AG04450 (cell line): Measurements from ENCODE around the gene CHCHD6. TPM values are rescaled to one million over a fixed set of nuclear protein-coding genes. Genes with fewer than 3 reads are reported as not detected.

Experiments used
- CTCF ChIA-PET: fragments of 300-600, 350-600 bp; formaldehyde crosslinking; extraction: SDS; loops from one replicate; lab custom pipeline; 2022; ENCODE audit warnings: antibody characterized with exemption, inconsistent platforms; lab: Charles Lee
- POLR2A ChIA-PET: fragments of 350-600 bp; formaldehyde crosslinking; extraction: SDS; loops from one replicate; lab custom pipeline; 2021; ENCODE audit warnings: antibody characterized with exemption, inconsistent platforms; lab: Yijun Ruan, JAX
- DNase-seq: peaks from one replicate; pipeline ENCODE4 v3.0.0-alpha.2; 2011; ENCODE audit warnings: low read depth, low spot score
- H3K27ac ChIP-seq: one replicate; pipeline ENCODE4 v1.5.1; 2012; ENCODE audit warnings: low read depth, low read length, control low read depth
- H3K27me3 ChIP-seq: one replicate; pipeline ENCODE4 v1.6.0; 2012; ENCODE audit warnings: low read length; ENCODE audit not compliant: control insufficient read depth, insufficient read depth
- H3K4me3 ChIP-seq: 2 replicates; pipeline ENCODE4 v1.5.1; 2011; ENCODE audit warnings: mild to moderate bottlenecking, low read depth, low read length, control low read depth
- H3K9me3 ChIP-seq: 2 replicates; pipeline ENCODE4 v1.5.1; 2012; ENCODE audit warnings: low read length; ENCODE audit not compliant: control insufficient read depth, insufficient read depth
- polyA plus RNA-seq: library from polyadenylated mRNA; depleted of rRNA; stranded (reverse); fragments of >200 nt; gene quantifications from 2 replicates; pipeline ENCODE4 v1.2.3, GENCODE V29; 2011
- TF ChIP-seq, protein P1 (sequence below): IDR thresholded peaks from 2 replicates; pipeline ENCODE4 v1.5.1; 2011; ENCODE audit warnings: low read depth, low read length, control low read depth, inconsistent platforms

Gene CHCHD6
- polyA plus RNA-seq, 1 experiment = 14.0 TPM

DNA sequence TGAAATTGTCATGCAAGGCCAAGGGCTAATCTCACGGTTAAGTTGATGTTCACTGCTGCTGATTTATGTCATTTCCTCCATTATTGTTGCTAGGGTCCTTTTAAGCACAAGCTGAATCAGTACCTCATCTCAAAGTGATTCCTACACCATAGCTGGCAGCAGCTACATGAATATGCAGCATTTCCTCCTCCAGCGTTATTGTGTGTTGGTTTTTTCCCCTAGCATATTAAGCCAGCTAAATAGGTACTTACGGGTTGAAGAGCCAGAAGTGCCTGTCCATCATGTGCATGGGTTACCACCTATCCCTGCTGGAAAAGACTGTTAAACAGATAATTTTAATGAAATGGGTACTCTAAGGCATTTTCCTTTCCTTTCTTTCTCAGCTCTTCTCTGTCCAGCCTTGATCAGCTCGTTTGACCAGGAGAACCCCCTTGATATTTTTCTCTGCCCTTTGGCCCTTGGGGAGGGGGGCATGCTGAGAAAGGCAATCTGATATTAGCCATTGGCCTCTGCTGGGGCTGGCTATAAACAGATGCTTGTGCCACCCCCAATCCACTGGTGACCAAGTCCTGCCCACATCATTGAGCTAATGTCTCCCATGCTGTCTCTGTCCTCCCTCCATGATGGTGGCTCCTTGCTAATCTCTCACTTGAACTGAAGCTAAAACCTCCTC is 163.3 kb downstream of the CHCHD6 start:
- H3K27me3 ChIP-seq = no peaks in the 10 kb centered on the region
- no peaks in the 10 kb centered on the region for H3K9me3 ChIP-seq
- no peak overlapping the region for H3K4me3 ChIP-seq
- ChIA-PET CTCF (no interaction called here), POLR2A (no interaction called here)
- TF ChIP-seq, protein P1, sequence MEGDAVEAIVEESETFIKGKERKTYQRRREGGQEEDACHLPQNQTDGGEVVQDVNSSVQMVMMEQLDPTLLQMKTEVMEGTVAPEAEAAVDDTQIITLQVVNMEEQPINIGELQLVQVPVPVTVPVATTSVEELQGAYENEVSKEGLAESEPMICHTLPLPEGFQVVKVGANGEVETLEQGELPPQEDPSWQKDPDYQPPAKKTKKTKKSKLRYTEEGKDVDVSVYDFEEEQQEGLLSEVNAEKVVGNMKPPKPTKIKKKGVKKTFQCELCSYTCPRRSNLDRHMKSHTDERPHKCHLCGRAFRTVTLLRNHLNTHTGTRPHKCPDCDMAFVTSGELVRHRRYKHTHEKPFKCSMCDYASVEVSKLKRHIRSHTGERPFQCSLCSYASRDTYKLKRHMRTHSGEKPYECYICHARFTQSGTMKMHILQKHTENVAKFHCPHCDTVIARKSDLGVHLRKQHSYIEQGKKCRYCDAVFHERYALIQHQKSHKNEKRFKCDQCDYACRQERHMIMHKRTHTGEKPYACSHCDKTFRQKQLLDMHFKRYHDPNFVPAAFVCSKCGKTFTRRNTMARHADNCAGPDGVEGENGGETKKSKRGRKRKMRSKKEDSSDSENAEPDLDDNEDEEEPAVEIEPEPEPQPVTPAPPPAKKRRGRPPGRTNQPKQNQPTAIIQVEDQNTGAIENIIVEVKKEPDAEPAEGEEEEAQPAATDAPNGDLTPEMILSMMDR = no peak
- H3K27ac ChIP-seq = no peak overlapping the region
- no peak for DNase-seq

- no peak overlapping the region for H3K27ac ChIP-seq
- DNase-seq = no peak
- H3K4me3 ChIP-seq = no peak overlapping the region
- POLR2A ChIA-PET = no interaction called here
- no peaks in the 10 kb centered on the region for H3K27me3 ChIP-seq
- TF ChIP-seq, protein P1 = no peak
- CTCF ChIA-PET = no interaction called here
- H3K9me3 ChIP-seq = no peaks in the 10 kb centered on the region
These were observed 163.8 kb downstream of the CHCHD6 start for GRCh38 chr3:126867863-126868200.

DNA sequence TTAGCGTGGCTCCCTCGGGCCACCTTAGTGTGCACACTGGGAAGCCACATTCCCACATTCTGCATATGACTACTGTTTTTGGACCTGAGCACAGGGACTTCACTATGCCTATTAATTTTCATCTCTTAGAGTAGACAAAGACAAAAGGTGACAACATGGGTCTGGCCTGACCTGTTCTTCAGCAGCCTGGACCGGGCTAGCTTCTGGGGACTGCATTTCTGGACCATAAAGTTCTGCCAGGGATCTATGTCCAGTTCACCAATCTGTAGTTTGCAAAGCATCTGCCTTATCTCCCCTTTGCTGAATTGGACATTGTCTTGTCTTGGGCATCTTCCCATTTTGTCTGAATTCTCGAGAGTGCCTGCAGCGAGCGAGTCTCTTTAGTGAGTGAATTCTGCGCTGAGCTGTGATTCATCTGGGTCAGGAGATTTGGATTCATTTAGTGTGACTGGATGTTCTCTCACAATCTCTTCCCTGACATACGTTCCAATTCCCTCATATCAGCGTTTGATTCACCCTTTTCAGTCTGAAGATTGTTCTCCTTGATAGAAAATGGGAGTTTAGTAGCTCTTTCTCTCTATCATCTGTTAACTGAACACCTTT is 166.7 kb downstream of the CHCHD6 start:
- ChIA-PET CTCF (no interaction called here), POLR2A (no interaction called here)
- Histone ChIP-seq H3K27ac (no peak overlapping the region), H3K27me3 (no peaks in the 10 kb centered on the region), H3K9me3 (no peaks in the 10 kb centered on the region), H3K4me3 (no peak overlapping the region)
- TF ChIP-seq, protein P1 = no peak
- no peak for DNase-seq

DNA sequence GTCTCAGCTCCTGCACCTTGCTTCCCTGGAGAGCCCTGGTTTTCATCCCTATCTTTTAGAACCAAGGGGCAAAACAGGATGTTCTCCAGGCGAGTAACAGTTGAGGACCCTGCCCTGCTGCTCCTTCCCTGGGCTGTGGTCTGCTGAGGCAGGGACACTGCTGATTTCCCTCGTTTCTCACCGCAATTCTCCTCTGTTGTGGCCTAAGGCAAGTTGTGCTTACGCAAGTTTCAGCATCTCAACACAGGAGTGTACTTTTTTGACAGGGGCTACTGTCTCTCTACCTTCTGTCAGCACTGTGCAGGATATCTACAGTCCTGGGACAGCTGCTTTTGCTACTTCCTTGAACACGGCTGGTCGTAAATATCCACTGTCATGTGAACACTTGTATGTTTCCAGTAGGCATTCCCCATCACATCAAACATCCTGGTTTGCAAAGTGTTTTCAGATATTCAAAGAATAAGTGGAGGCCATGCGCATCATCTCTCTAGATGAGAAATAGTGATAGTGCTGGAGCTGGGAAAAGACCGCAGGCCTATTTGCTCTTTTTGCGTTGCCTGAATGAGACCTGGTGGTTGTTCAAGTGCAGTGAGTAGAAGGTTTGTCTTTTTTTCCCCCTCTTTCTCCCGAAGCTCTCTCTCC is 168.8 kb downstream of the CHCHD6 start:
- Histone ChIP-seq H3K27ac (no peak overlapping the region), H3K9me3 (no peaks in the 10 kb centered on the region), H3K4me3 (no peak overlapping the region), H3K27me3 (no peaks in the 10 kb centered on the region)
- POLR2A ChIA-PET = no interaction called here
- CTCF ChIA-PET = no interaction called here
- DNase-seq = no peak
- TF ChIP-seq, protein P1 = no peak

DNA sequence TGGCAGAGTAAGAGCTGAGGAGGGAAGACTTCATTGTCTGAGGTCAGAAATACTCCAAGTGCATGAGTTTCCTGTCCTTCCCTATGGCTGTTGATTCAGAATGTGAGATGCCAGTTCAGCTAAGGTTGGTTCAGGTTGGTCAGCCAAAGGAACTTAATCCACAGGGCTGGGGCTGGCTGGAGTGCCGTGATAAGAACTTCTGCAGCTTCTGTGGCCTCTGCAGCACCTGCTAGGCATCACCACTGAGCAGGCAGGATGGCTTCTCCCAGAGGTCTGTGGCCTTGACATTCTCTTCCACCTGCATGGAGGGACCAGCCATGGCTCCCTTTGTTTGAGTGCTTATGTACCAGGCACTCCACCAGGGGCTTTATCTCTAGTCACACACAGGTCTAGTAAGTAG is 169.4 kb downstream of the CHCHD6 start:
- Histone ChIP-seq H3K27me3 (no peaks in the 10 kb centered on the region), H3K9me3 (no peaks in the 10 kb centered on the region), H3K27ac (no peak overlapping the region), H3K4me3 (no peak overlapping the region)
- TF ChIP-seq, protein P1 = no peak
- ChIA-PET POLR2A (no interaction called here), CTCF (no interaction called here)
- DNase-seq = no peak
